ENCODE measurements around the gene DBP. TPM values are rescaled to one million over a fixed set of nuclear protein-coding genes. Genes with fewer than 3 reads are reported as not detected.

The DBP gene
- total and polyA plus RNA-seq, 10 of the 15 experiments (the other 5 are each of a cell fraction or from before 2014, with no cell fraction given): 2.0 to 10.6 (median 6.9) TPM

GRCh38 chr19:48613024-48613851 is 23.9 kb downstream of the DBP start (continued):
- TF ChIP-seq NFIC (IDR thresholded peaks at IDR 0.05; ENCODE audit: low read depth, low read length) (no peak), SREBF1 (IDR thresholded peaks at IDR 0.05; ENCODE audit: low read length) (no peak), NFYB (IDR thresholded peaks at IDR 0.05; ENCODE audit: insufficient read depth, low read depth, low read length) (no peak)

GRCh38 chr19:48611872-48612271 is 25.3 kb downstream of the DBP start:
- H3K27me3 ChIP-seq (replicated peaks in 1 of 2; ENCODE audit: control insufficient read depth in 2 of 2, insufficient read depth in 2 of 2, low read length in 1 of 2): no peaks in the 10 kb centered on the region
- ATAC-seq (no peak), FAIRE-seq (no peak), DNase-seq (ENCODE audit: low read depth, low spot score) (no peak)
- intact Hi-C loops (cut with micrococcal nuclease; ENCODE audit: unreplicated experiment) (no loop called here), in situ Hi-C loops (cut with MboI) (no loop called here)
- no peak overlapping the region for H3K9ac ChIP-seq (ENCODE audit: control insufficient read depth, insufficient read depth, low read length)
- no TSS peak for BruUV-seq (replicated peaks)
- RAD21 ChIA-PET (ENCODE audit: unreplicated experiment): no interaction called here
- peaks cover 16 to 30% of the 10 kb centered on the region in 2 experiments for H3K36me3 ChIP-seq (ENCODE audit: control insufficient read depth in 2 of 2, insufficient read depth in 2 of 2, low read length in 1 of 2)
- CTCF ChIA-PET: no interaction called here
- TF ChIP-seq BMI1 (IDR thresholded peaks at IDR 0.05; ENCODE audit: borderline replicate concordance): no peak
- peaks cover 13% of the 10 kb centered on the region for H3K79me2 ChIP-seq (ENCODE audit: control insufficient read depth, insufficient read depth, low read length)
- H4K20me1 ChIP-seq (ENCODE audit: control insufficient read depth, insufficient read depth): peaks cover 5% of the 10 kb centered on the region
- no peak overlapping the region for H3K27ac ChIP-seq (ENCODE audit: control insufficient read depth, insufficient read depth)
- POLR2A ChIA-PET: no interaction called here
- H3K4me3 ChIP-seq: no peak overlapping the region
- H3K9me3 ChIP-seq (replicated peaks; ENCODE audit: control insufficient read depth, insufficient read depth, low read length): no peaks in the 10 kb centered on the region
- SMC1A ChIA-PET (ENCODE audit: uncharacterized antibody, unreplicated experiment): no interaction called here
- no peak overlapping the region for H2AFZ ChIP-seq (ENCODE audit: control insufficient read depth, low read depth, low read length)
- 93% methylated on average over 14 of the region's 14 CpGs for WGBS (ENCODE audit: insufficient coverage, insufficient replicate concordance, low lambda C conversion rate, missing lambda C conversion rate)
- no peak overlapping the region for H3K4me2 ChIP-seq (ENCODE audit: control insufficient read depth, insufficient read depth)
- H3K4me1 ChIP-seq (ENCODE audit: control insufficient read depth, insufficient read depth, low read length): peaks cover 5% of the 10 kb centered on the region; the same call in 1 of the 2 replicates
